Fibroblast of peridontal ligament (primary cell): ENCODE data around the gene UBE2G1.
"Not testable (repeated sequence)": the region's sequence is repeated elsewhere in the genome, so short reads cannot be mapped to it uniquely, and the experiment has no call there.

Experiments
- DNase-seq: peaks from one replicate; pipeline ENCODE4 v3.0.0-alpha.2; 2010; ENCODE audit errors: extremely low read depth

UBE2G1 gene

GRCh38 chr17:4304417-4305027 lies 62.0 kb downstream of the UBE2G1 start:
- DNase-seq, result peak; percentile 67

GRCh38 chr17:4301066-4301465 lies 65.4 kb downstream of the UBE2G1 start:
- DNase-seq, result no peak

- DNase-seq, result no peak
These were observed 69.1 kb downstream of the UBE2G1 start for GRCh38 chr17:4297351-4297750.

- DNase-seq, result no peak
These were observed 70.8 kb downstream of the UBE2G1 start for GRCh38 chr17:4295686-4296085.

- DNase-seq, result no peak
These were observed 72.9 kb downstream of the UBE2G1 start for GRCh38 chr17:4293572-4293971.

GRCh38 chr17:4287710-4288109 lies 78.8 kb downstream of the UBE2G1 start:
- no peak for DNase-seq

GRCh38 chr17:4276514-4276913 lies 90.0 kb downstream of the UBE2G1 start:
- peak; percentile 35 for DNase-seq

- DNase-seq, result no peak
These were observed 93.5 kb downstream of the UBE2G1 start for GRCh38 chr17:4272972-4273368.

GRCh38 chr17:4272213-4272971 lies 94.1 kb downstream of the UBE2G1 start:
- no peak for DNase-seq

GRCh38 chr17:4270736-4271135 lies 95.7 kb downstream of the UBE2G1 start:
- DNase-seq, result peak; percentile 16

- no peak for DNase-seq
These were observed 96.6 kb downstream of the UBE2G1 start for GRCh38 chr17:4269915-4270314.

GRCh38 chr17:4267402-4267801 lies 99.1 kb downstream of the UBE2G1 start:
- DNase-seq, result no peak

GRCh38 chr17:4266550-4266949 lies 99.9 kb downstream of the UBE2G1 start:
- no peak for DNase-seq

- DNase-seq, result peak; percentile 94
These were observed 102.9 kb downstream of the UBE2G1 start, which contains the start of gene ANKFY1 for GRCh38 chr17:4263282-4264215. Gene ANKFY1 (minus strand): TSS chr17:4263979. CDS start chr17:4263941, 38 bp downstream.

GRCh38 chr17:4262703-4263102 lies 103.8 kb downstream of the UBE2G1 start:
- no peak for DNase-seq

GRCh38 chr17:4261452-4261851 lies 105.0 kb downstream of the UBE2G1 start:
- no peak for DNase-seq

GRCh38 chr17:4258867-4259266 lies 107.6 kb downstream of the UBE2G1 start:
- no peak for DNase-seq

GRCh38 chr17:4256952-4257351 lies 109.5 kb downstream of the UBE2G1 start:
- DNase-seq, result no peak

- DNase-seq, result not testable (repeated sequence)
These were observed 111.2 kb downstream of the UBE2G1 start for GRCh38 chr17:4255271-4255670.

- no peak for DNase-seq
These were observed 115.6 kb downstream of the UBE2G1 start for GRCh38 chr17:4250887-4251286.

- DNase-seq, result peak; percentile 58
These were observed 116.9 kb downstream of the UBE2G1 start for GRCh38 chr17:4249452-4250029.
